IPS DF 6.9 (cell line): ENCODE results near the gene ASB7.
"Not testable (repeated sequence)": the region's sequence is repeated elsewhere in the genome, so short reads cannot be mapped to it uniquely, and the experiment has no call there.

ENCODE experiments used
- DNase-seq: peaks from one replicate; pipeline ENCODE4 v3.0.0-alpha.2; 2013; ENCODE audit warnings: low read depth, low spot score
- H3K27ac ChIP-seq: one replicate; pipeline ENCODE4 v1.5.1; 2013; ENCODE audit warnings: low read length, control low read depth
- H3K27me3 ChIP-seq: 2 replicates; pipeline ENCODE4 v1.6.1; 2013; ENCODE audit warnings: mild to moderate bottlenecking, low read length; ENCODE audit not compliant: control insufficient read depth, insufficient read depth
- H3K36me3 ChIP-seq: 2 replicates; pipeline ENCODE4 v1.6.1; 2013; ENCODE audit warnings: low read length; ENCODE audit not compliant: control insufficient read depth, insufficient read depth
- H3K4me1 ChIP-seq: 2 replicates; pipeline ENCODE4 v1.6.1; 2013; ENCODE audit warnings: low read length; ENCODE audit not compliant: control insufficient read depth, insufficient read depth
- H3K4me3 ChIP-seq: 2 replicates; pipeline ENCODE4 v1.5.1; 2013; ENCODE audit warnings: mild to moderate bottlenecking, low read length
- H3K9me3 ChIP-seq: 2 replicates; pipeline ENCODE4 v1.6.1; 2013; ENCODE audit warnings: low read length, inconsistent platforms; ENCODE audit not compliant: control insufficient read depth, insufficient read depth
- WGBS: extraction: QIAGEN DNeasy Blood & Tissue Kit; methylation state at CpG from one replicate; pipeline ENCODE4 v1.1.7; 2013; ENCODE audit warnings: mixed read lengths, missing lambda C conversion rate; ENCODE audit not compliant: insufficient read length, insufficient coverage; 5-methylcytosine and 5-hydroxymethylcytosine counted together

The ASB7 gene

DNA sequence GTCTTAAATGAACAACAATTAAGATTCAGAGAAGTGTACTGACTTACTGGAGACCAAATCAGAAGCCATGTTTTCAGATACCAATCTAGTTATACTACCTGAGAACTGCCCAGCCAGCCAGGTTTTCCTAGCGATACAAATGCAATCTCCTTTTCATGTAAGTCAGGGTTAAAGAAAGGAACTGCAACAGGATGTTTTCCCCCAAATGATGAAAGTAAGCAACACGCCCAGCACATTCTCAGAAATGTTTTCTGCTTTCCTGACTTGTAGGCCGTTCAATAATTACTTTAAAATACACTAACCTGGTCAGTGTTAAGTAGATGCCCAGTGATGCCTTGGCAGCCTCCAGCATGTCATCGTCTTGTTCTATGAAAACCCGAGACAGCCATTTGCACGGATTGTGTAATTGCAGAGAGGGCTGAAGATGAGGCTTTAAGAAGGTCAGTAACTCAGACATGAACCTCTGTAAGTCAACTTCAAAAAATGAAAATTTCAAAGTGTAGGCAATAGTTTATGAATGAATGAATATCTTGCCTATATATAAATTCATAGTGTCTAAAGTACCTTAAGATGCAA is 30.7 kb upstream of the ASB7 start:
- Histone ChIP-seq H3K4me3 (no peak overlapping the region), H3K4me1 (no peaks in the 10 kb centered on the region), H3K36me3 (no peaks in the 10 kb centered on the region), H3K9me3 (no peaks in the 10 kb centered on the region), H3K27ac (no peak overlapping the region), H3K27me3 (no peaks in the 10 kb centered on the region)
- no CpG with 5 or more reads among the region's 6 CpGs for WGBS
- no peak for DNase-seq

DNA sequence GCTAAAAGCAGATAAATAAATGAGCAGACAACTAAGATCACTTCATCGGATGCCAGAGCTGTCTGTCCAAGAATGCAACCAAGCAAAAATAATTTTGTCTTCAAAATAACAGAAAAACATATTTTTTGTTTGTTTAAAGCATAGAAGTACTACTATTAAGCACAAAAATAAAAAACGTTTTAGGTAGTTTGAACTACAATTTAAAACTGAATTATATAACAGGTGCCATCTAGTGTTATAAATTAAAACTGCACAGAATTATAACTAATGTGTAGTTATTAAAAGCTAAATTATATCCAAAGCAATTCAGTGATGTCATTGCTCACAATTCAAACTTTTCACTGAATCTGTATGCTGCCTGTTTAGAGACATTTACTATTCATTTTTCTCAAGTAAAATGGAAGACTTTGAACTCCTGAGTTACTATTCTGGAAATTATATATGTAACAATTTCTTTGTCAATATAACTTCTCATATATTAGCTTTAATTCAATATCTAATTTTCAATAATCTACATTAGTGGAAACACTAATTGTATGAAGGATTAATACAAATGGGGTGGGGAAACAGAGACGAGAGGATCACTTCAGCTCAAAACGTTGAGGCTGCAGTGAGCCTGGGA is 29.9 kb upstream of the ASB7 start:
- no CpG with 5 or more reads among the region's 4 CpGs for WGBS
- DNase-seq = no peak
- Histone ChIP-seq H3K4me1 (no peaks in the 10 kb centered on the region), H3K27me3 (no peaks in the 10 kb centered on the region), H3K36me3 (no peaks in the 10 kb centered on the region), H3K4me3 (no peak overlapping the region), H3K27ac (no peak overlapping the region), H3K9me3 (no peaks in the 10 kb centered on the region)

DNA sequence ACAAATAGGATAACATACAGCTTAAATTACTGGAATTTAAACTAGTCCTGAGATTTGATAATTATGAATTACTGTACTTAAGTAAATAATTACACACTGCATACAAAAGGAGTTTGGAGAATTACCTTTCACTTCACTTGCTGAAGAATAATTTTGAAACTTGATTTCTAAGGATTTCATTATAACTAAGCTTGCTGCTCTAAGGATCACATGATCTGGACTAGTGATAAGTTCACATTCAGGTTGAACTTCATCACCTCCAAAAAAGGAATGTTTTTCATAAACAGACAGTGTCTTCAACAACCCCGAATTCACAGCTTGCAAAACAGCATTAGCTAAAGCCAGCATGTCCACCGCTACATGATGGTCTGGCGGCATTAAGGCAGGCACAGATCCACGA is 28.9 kb upstream of the ASB7 start:
- H3K4me1 ChIP-seq = no peaks in the 10 kb centered on the region
- H3K9me3 ChIP-seq = no peaks in the 10 kb centered on the region
- no peak overlapping the region for H3K4me3 ChIP-seq
- no CpG with 5 or more reads among the region's 4 CpGs for WGBS
- no peak for DNase-seq
- no peak overlapping the region for H3K27ac ChIP-seq
- no peaks in the 10 kb centered on the region for H3K36me3 ChIP-seq
- no peaks in the 10 kb centered on the region for H3K27me3 ChIP-seq

- Histone ChIP-seq H3K4me3 (no peak overlapping the region), H3K27me3 (no peaks in the 10 kb centered on the region), H3K4me1 (no peaks in the 10 kb centered on the region), H3K9me3 (no peaks in the 10 kb centered on the region; the same call in 1 of the 2 replicates), H3K36me3 (no peaks in the 10 kb centered on the region), H3K27ac (no peak overlapping the region)
- no CpG with 5 or more reads among the region's 4 CpGs for WGBS
- no peak for DNase-seq
Measured at GRCh38 chr15:100580414-100580813, 22.0 kb upstream of the ASB7 start.

- H3K4me1 ChIP-seq = no peaks in the 10 kb centered on the region
- H3K27ac ChIP-seq = no peak overlapping the region
- no peak for DNase-seq
- H3K4me3 ChIP-seq = no peak overlapping the region
- H3K9me3 ChIP-seq = peaks cover 2% of the 10 kb centered on the region; the same call in 1 of the 2 replicates
- no peaks in the 10 kb centered on the region for H3K27me3 ChIP-seq
- WGBS = no CpG with 5 or more reads among the region's 1 CpG
- H3K36me3 ChIP-seq = no peaks in the 10 kb centered on the region
Measured at GRCh38 chr15:100588638-100589242, 13.6 kb upstream of the ASB7 start.

DNA sequence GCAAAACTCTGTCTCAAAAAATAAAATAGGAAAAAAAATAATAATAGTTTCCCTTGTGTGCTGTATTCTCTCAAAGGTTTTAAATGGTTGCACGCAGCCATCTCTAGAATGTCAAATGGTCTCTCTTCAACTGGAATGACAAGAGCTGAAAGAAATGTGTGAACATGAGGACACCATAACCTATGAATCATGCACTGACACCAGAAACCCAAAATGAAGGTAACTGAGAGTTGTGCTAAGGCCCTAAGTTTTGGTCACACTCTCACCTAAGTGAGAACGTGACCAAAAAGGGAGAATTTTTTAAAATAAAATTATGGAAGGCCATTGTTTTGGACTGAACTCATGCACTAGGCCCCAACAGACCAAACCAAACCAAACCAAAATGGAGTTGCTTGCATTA is 11.2 kb upstream of the ASB7 start:
- not testable (repeated sequence) for H3K27me3 ChIP-seq, H3K4me1 ChIP-seq, H3K27ac ChIP-seq, H3K4me3 ChIP-seq, H3K36me3 ChIP-seq, DNase-seq, H3K9me3 ChIP-seq
- WGBS = no CpG with 5 or more reads among the region's 2 CpGs

DNA sequence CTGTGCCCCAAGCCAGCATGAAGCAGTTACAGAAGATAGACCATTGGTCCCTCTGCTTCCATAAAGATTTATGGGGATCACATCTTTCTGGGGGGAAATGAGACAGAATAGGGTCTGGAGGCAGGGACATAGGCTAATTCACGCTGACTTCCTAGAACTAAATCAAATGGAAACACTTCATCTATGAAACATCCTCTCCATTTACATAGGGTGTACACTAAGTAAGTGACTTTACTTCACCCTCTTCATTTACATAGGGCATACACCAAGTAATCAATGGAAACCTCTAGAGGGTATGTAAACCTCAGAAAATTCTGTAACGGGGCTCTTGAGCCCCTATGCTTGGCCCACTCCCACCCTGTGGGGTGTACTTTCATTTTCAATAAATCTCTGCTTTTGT is 10.6 kb upstream of the ASB7 start:
- Histone ChIP-seq H3K4me3 (no peak overlapping the region), H3K9me3 (peaks cover 2% of the 10 kb centered on the region; the same call in 1 of the 2 replicates), H3K36me3 (no peaks in the 10 kb centered on the region), H3K4me1 (no peaks in the 10 kb centered on the region), H3K27me3 (no peaks in the 10 kb centered on the region), H3K27ac (no peak overlapping the region)
- DNase-seq = no peak
- WGBS = no CpG with 5 or more reads among the region's 2 CpGs

DNA sequence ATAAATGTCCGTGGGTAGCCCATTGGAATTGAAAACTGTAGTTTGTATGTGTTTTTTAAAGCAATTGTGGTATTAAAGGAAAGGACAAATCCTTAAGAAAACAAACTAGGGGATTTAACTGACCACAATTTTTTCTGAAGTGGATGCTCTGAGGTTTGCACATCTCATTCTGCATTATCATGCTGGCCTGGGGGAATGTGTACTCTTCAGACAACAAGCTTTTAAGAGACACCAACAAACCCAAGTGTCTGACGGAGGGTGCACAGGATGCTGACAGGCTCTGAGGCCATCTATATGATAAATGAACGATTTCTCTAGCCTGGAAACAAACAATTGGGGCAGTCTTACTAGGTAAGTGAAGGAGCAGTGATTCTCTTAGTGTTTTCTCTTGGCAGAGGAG is 9.5 kb upstream of the ASB7 start:
- H3K4me3 ChIP-seq = no peak overlapping the region
- H3K9me3 ChIP-seq = no peaks in the 10 kb centered on the region; the same call in 1 of the 2 replicates
- H3K4me1 ChIP-seq = no peaks in the 10 kb centered on the region
- H3K27ac ChIP-seq = no peak overlapping the region
- no peaks in the 10 kb centered on the region for H3K27me3 ChIP-seq
- DNase-seq = no peak
- no peaks in the 10 kb centered on the region for H3K36me3 ChIP-seq
- no CpG with 5 or more reads among the region's 3 CpGs for WGBS

GRCh38 chr15:100593431-100593830 is 9.0 kb upstream of the ASB7 start:
- H3K36me3 ChIP-seq = no peaks in the 10 kb centered on the region
- H3K27ac ChIP-seq = no peak overlapping the region
- H3K4me3 ChIP-seq = no peak overlapping the region
- H3K4me1 ChIP-seq = no peaks in the 10 kb centered on the region
- no peak for DNase-seq
- no peaks in the 10 kb centered on the region for H3K27me3 ChIP-seq
- no peaks in the 10 kb centered on the region; the same call in 1 of the 2 replicates for H3K9me3 ChIP-seq
- no CpG with 5 or more reads among the region's 2 CpGs for WGBS

DNA sequence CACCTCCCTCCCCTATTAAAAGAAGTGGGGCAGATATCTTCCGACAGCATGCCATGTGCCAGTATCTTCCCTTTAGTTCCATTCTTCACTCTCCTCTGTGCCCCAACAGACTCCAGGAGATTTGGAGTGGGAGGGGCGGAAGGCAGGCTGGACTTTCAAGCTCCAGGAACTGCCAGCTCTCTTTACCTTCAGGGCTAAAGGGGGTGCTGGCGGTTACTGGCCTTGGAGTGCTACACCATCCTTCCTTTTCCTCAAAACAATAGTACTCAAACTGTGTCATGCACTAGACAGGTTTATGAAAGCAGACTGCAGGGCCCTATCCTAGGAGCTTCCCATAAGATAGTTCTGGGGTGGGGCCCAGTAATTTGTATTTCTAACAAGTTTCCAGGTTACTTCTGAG is 6.4 kb upstream of the ASB7 start:
- Histone ChIP-seq H3K27ac (no peak overlapping the region), H3K9me3 (no peaks in the 10 kb centered on the region), H3K36me3 (no peaks in the 10 kb centered on the region), H3K27me3 (no peaks in the 10 kb centered on the region), H3K4me1 (no peaks in the 10 kb centered on the region; the same call in 1 of the 2 replicates), H3K4me3 (no peak overlapping the region)
- no peak for DNase-seq
- no CpG with 5 or more reads among the region's 3 CpGs for WGBS

DNA sequence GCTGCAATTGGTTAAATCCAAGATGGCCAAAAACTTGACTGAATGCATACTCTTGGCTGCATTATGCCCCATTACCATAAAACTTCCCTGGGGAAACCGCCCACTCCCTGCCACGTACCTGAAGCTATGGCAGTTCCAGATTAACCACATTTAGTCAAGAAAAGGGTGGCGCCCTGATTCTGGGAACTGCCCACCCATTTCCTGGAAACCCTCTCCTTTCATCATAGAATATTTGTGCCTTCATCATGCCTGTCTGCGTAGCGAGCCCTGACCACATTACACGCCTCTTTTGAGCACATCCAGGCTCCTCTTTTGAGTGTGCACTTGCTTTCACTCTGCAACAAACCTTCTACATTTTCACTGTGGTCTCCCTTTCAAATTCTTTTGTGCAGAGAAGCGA is 5.6 kb upstream of the ASB7 start:
- DNase-seq = no peak
- H3K4me3 ChIP-seq = no peak overlapping the region
- no peaks in the 10 kb centered on the region; the same call in 1 of the 2 replicates for H3K4me1 ChIP-seq
- H3K27me3 ChIP-seq = no peaks in the 10 kb centered on the region
- no peak overlapping the region for H3K27ac ChIP-seq
- no CpG with 5 or more reads among the region's 7 CpGs for WGBS
- no peaks in the 10 kb centered on the region for H3K36me3 ChIP-seq
- no peaks in the 10 kb centered on the region for H3K9me3 ChIP-seq
